Left ventricle myocardium inferior (tissue), 1 donor: ENCODE data around the gene POLR1A. TPM values are rescaled to one million over a fixed set of nuclear protein-coding genes. Genes with fewer than 3 reads are reported as not detected.

ENCODE experiments used
- DNase-seq: peaks from one replicate; pipeline ENCODE4 v3.0.0-alpha.2; 2020
- H3K27ac ChIP-seq: fragments of 200-600 bp; replicated peaks from 2 replicates; pipeline ENCODE4 v1.8.0; 2021
- H3K27me3 ChIP-seq: fragments of 200-600 bp; 2 replicates; pipeline ENCODE4 v1.8.0; 2021; ENCODE audit warnings: low read depth
- H3K36me3 ChIP-seq: fragments of 200-600 bp; 2 replicates; pipeline ENCODE4 v1.8.0; 2021
- H3K4me1 ChIP-seq: fragments of 200-600 bp; 2 replicates; pipeline ENCODE4 v1.8.0; 2021
- H3K4me3 ChIP-seq: fragments of 200-600 bp; 2 replicates; pipeline ENCODE4 v1.8.0; 2021; ENCODE audit warnings: mild to moderate bottlenecking, moderate library complexity
- H3K9me3 ChIP-seq: fragments of 200-600 bp; replicated peaks from 2 replicates; pipeline ENCODE4 v1.8.0; 2021
- intact Hi-C: fragments of 100-400 bp; cut with micrococcal nuclease; formaldehyde crosslinking; loops from one replicate; pipeline ENCODE4 v1.11.0; 2022
- total RNA-seq: library from RNA; stranded (reverse); fragmentation: NEBNext Ultra II Directional; extraction: Animal tissue kit (Norgen Biotek cat#: 25700); gene quantifications from one replicate; pipeline ENCODE4 v1.2.1, GENCODE V29; 2021
- TF ChIP-seq, protein P1 (sequence below): fragments of 200-600 bp; IDR thresholded peaks from 2 replicates; pipeline ENCODE4 v1.8.0; 2021; ENCODE audit warnings: antibody characterized with exemption, mild to moderate bottlenecking, borderline replicate concordance
- donor health status: DM: no; HTN: yes; CAD: no; lungs with severe emphysema.

Gene POLR1A
- total RNA-seq, 1 donor from 2014 or later, result 16.3 TPM

DNA sequence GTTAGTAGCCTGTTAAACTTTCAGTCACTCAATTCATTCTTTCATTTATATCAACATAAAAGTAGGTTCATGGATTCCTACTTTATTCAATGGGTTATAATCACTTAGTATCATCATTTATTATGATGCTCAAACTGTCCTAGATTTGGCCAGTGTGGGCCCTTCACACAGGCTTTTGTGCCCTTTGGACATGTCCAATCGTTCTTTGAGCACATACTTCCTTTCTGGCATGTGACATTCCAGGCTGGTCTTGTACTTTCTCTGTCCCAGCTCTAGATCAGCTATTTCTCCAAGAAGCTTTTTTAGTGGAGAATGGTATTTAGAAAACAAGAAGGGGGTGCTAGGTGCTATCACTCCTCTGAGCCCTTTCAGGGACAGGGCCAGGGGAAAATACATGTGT, 11.5 kb downstream of the POLR1A start:
- Histone ChIP-seq H3K27me3 (no peaks in the 10 kb centered on the region), H3K4me1 (no peaks in the 10 kb centered on the region), H3K4me3 (no peak overlapping the region), H3K27ac (no peak overlapping the region), H3K9me3 (no peaks in the 10 kb centered on the region), H3K36me3 (peaks cover 80% of the 10 kb centered on the region)
- TF ChIP-seq, protein P1, sequence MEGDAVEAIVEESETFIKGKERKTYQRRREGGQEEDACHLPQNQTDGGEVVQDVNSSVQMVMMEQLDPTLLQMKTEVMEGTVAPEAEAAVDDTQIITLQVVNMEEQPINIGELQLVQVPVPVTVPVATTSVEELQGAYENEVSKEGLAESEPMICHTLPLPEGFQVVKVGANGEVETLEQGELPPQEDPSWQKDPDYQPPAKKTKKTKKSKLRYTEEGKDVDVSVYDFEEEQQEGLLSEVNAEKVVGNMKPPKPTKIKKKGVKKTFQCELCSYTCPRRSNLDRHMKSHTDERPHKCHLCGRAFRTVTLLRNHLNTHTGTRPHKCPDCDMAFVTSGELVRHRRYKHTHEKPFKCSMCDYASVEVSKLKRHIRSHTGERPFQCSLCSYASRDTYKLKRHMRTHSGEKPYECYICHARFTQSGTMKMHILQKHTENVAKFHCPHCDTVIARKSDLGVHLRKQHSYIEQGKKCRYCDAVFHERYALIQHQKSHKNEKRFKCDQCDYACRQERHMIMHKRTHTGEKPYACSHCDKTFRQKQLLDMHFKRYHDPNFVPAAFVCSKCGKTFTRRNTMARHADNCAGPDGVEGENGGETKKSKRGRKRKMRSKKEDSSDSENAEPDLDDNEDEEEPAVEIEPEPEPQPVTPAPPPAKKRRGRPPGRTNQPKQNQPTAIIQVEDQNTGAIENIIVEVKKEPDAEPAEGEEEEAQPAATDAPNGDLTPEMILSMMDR, result no peak
- intact Hi-C loops, result no loop called here
- DNase-seq, result no peak

GRCh38 chr2:86087936-86088850, 17.5 kb downstream of the POLR1A start:
- intact Hi-C loops, result no loop called here

GRCh38 chr2:86082756-86083155, 22.9 kb downstream of the POLR1A start:
- Histone ChIP-seq H3K9me3 (no peaks in the 10 kb centered on the region), H3K27me3 (no peaks in the 10 kb centered on the region)
- intact Hi-C loops, result no loop called here

More at GRCh38 chr2:86087936-86088850, 17.5 kb downstream of the POLR1A start:
- Histone ChIP-seq H3K4me3 (no peak overlapping the region), H3K27ac (no peak overlapping the region), H3K27me3 (no peaks in the 10 kb centered on the region), H3K4me1 (no peaks in the 10 kb centered on the region), H3K36me3 (peaks cover 72% of the 10 kb centered on the region), H3K9me3 (no peaks in the 10 kb centered on the region)
- no peak for DNase-seq
- TF ChIP-seq, protein P1, result peak; percentile 29

DNA sequence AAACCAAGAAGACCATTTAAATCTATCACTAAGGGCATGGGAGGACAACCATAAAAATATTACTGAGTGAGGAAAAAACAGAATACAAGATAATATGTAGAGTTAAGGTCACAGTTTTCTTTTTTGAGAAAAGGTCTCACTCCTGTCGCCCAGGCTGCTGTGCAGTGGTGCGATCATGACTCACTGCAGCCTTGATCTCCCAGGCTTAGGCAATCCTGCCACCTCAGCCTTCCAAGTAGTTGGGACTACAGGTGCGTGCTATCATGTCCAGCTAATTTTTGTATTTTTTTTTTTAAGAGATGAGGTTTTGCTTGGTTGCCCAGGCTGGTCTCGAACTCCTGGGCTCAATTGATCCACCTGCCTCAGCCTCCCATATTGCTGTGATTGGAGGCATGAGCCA, 24.0 kb downstream of the POLR1A start:
- H3K4me3 ChIP-seq, result no peak overlapping the region
- H3K4me1 ChIP-seq, result peaks cover 17% of the 10 kb centered on the region
- peaks cover 63% of the 10 kb centered on the region for H3K36me3 ChIP-seq
- no peak overlapping the region for H3K27ac ChIP-seq
- TF ChIP-seq, protein P1, result no peak
- no peaks in the 10 kb centered on the region for H3K9me3 ChIP-seq
- DNase-seq, result no peak
- H3K27me3 ChIP-seq, result no peaks in the 10 kb centered on the region
- intact Hi-C loops, result no loop called here

More at GRCh38 chr2:86082756-86083155, 22.9 kb downstream of the POLR1A start:
- peaks cover 14% of the 10 kb centered on the region for H3K4me1 ChIP-seq
- H3K27ac ChIP-seq, result no peak overlapping the region
- H3K4me3 ChIP-seq, result no peak overlapping the region
- DNase-seq, result no peak
- TF ChIP-seq, protein P1, result no peak
- H3K36me3 ChIP-seq, result peaks cover 64% of the 10 kb centered on the region

DNA sequence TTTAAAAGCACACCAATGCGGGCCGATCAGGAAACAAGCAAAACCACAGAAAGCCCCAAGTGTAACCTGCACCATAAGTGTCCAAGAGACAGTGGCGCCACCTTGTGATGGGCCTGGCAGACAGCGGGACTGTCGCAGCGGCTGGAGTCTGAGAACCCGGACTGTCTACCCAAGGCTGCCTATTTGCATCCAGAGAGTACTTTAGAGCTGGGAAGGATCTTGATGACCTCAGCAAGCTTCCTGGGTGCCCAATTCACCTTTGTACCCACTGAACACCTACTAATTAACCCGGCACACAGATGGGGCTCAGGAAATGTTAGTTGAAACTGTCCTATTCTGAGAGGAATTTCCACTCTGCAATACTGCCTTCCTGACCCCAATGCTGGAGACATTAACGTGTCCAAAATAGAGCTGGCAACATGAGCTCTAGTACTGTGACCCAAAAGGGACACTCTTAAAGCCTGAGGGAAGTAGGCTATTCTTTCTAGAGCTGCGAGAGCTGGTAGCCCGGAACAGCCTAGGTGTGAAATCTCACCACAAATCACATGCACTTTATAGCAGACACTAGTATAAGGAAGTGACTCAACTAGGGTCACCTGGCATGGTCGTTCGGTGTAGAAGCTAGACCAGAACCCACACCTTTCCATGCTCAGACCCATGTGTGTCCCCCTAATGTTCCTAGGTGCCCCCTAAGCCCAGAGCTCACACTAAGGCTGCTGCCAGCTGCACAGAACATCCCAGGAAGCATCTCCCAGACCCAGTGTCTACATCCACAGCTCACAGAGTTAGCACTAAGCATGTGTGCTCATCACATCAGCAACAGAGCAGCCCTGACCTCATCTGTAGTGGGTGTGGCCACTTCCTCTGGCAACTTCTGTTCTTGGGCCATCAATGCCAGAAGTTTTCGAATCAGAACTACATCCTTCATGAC, 25.4 kb downstream of the POLR1A start:
- no peak overlapping the region for H3K4me3 ChIP-seq
- peaks cover 17% of the 10 kb centered on the region for H3K4me1 ChIP-seq
- no peak overlapping the region for H3K27ac ChIP-seq
- H3K27me3 ChIP-seq, result no peaks in the 10 kb centered on the region
- intact Hi-C loops, result loop anchor here (5.0 kb wide), 1 partner anchor 253 kb away; no protein-coding TSS in a partner anchor
- TF ChIP-seq, protein P1, result peak; percentile 87
- H3K36me3 ChIP-seq, result peaks cover 58% of the 10 kb centered on the region
- DNase-seq, result peak; percentile 82
- H3K9me3 ChIP-seq, result no peaks in the 10 kb centered on the region
